SKM-1 (cell line): ENCODE results near the gene MTHFD2L.

ENCODE experiments used
- DNase-seq: peaks from one replicate; lab custom pipeline; 2025; ENCODE audit not compliant: unreplicated experiment; lab: John Stamatoyannopoulos, UW

Gene MTHFD2L

GRCh38 chr4:74297539-74297938 lies 139.6 kb downstream of the MTHFD2L start:
- no peak for DNase-seq

- DNase-seq: no peak
Measured at GRCh38 chr4:74304095-74304625, 146.2 kb downstream of the MTHFD2L start.

- no peak for DNase-seq
Measured at GRCh38 chr4:74305000-74305399, 147.1 kb downstream of the MTHFD2L start.

GRCh38 chr4:74307170-74307569 lies 149.3 kb downstream of the MTHFD2L start:
- no peak for DNase-seq

- DNase-seq: no peak
Measured at GRCh38 chr4:74308215-74308614, 150.3 kb downstream of the MTHFD2L start, which contains the start of gene EPGN. Gene EPGN, plus strand, starts transcription at chr4:74308470. Its CDS starts 64 bp downstream, at chr4:74308534.

- no peak for DNase-seq
Measured at GRCh38 chr4:74309223-74309622, 151.3 kb downstream of the MTHFD2L start.

- DNase-seq: peak; percentile 22
Measured at GRCh38 chr4:74311696-74312313, 153.9 kb downstream of the MTHFD2L start.

- DNase-seq: no peak
Measured at GRCh38 chr4:74314329-74314728, 156.4 kb downstream of the MTHFD2L start.

GRCh38 chr4:74314944-74315343 lies 157.0 kb downstream of the MTHFD2L start:
- no peak for DNase-seq

- DNase-seq: no peak
Measured at GRCh38 chr4:74315376-74315775, 157.5 kb downstream of the MTHFD2L start.

- DNase-seq: no peak
Measured at GRCh38 chr4:74316397-74316796, 158.5 kb downstream of the MTHFD2L start.

- DNase-seq: no peak
Measured at GRCh38 chr4:74317616-74318246, 159.8 kb downstream of the MTHFD2L start.

GRCh38 chr4:74318276-74318675 lies 160.4 kb downstream of the MTHFD2L start:
- DNase-seq: no peak

GRCh38 chr4:74319470-74319869 lies 161.6 kb downstream of the MTHFD2L start:
- DNase-seq: no peak

GRCh38 chr4:74320559-74321118 lies 162.7 kb downstream of the MTHFD2L start:
- DNase-seq: peak; percentile 13

- no peak for DNase-seq
Measured at GRCh38 chr4:74322301-74322700, 164.4 kb downstream of the MTHFD2L start.

- no peak for DNase-seq
Measured at GRCh38 chr4:74323663-74324062, 165.7 kb downstream of the MTHFD2L start.

GRCh38 chr4:74324262-74324661 lies 166.3 kb downstream of the MTHFD2L start:
- DNase-seq: no peak

GRCh38 chr4:74325886-74326285 lies 168.0 kb downstream of the MTHFD2L start:
- DNase-seq: no peak

GRCh38 chr4:74327762-74328161 lies 169.8 kb downstream of the MTHFD2L start:
- no peak for DNase-seq

GRCh38 chr4:74328501-74328900 lies 170.6 kb downstream of the MTHFD2L start:
- DNase-seq: no peak

- DNase-seq: no peak
Measured at GRCh38 chr4:74329307-74329706, 171.4 kb downstream of the MTHFD2L start.
